Measurements from ENCODE around the gene NACC2. TPM values are rescaled to one million over a fixed set of nuclear protein-coding genes. Genes with fewer than 3 reads are reported as not detected.
"Not testable (repeated sequence)": the region's sequence is repeated elsewhere in the genome, so short reads cannot be mapped to it uniquely, and the experiment has no call there.

Gene NACC2
- total and polyA plus RNA-seq, 9 of the 15 experiments (the other 6 are each of a cell fraction or from before 2014, with no cell fraction given), result 0.70 to 25.1 (median 5.6) TPM

DNA sequence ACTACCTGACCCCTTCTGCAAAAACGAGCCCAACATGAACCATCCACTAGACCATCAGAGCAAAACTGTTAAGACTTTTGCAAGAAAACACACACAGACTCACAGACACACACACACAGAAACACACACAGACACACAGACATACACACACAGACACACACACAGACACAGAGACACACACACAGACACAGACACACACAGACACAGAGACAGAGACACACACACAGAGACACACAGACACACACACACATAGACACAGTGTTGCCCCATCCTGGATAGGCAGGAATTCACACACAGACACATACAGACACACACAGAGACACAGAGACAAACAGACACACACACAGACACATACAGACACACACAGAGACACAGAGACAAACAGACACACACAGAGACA lies 52.5 kb downstream of the NACC2 start (continued):
- TF ChIP-seq SUPT5H (IDR thresholded peaks at IDR 0.05) (peak; percentile 49), HDGF (IDR thresholded peaks at IDR 0.05) (0 out of 2 replicates have a peak, but pooled peaks have one; percentile 42), RBM22 (IDR thresholded peaks at IDR 0.05; ENCODE audit: low read depth, low read length, poor library complexity, severe bottlenecking) (no peak), TAL1 (IDR thresholded peaks at IDR 0.05) (no peak), HDAC1 (IDR thresholded peaks at IDR 0.05) (0 out of 4 replicates have a peak, but pooled peaks of 1 of the 2 experiments have one; percentile 33), SETDB1 (IDR thresholded peaks at IDR 0.05; ENCODE audit: low read length) (no peak), ILF3 (IDR thresholded peaks at IDR 0.05; ENCODE audit: borderline replicate concordance) (no peak), TEAD1 (CRISPR knock-in tag; IDR thresholded peaks at IDR 0.05) (no peak), GTF2F1 (IDR thresholded peaks at IDR 0.05; ENCODE audit: low read depth, low read length) (no peak)
- TF ChIP-seq, protein P1, sequence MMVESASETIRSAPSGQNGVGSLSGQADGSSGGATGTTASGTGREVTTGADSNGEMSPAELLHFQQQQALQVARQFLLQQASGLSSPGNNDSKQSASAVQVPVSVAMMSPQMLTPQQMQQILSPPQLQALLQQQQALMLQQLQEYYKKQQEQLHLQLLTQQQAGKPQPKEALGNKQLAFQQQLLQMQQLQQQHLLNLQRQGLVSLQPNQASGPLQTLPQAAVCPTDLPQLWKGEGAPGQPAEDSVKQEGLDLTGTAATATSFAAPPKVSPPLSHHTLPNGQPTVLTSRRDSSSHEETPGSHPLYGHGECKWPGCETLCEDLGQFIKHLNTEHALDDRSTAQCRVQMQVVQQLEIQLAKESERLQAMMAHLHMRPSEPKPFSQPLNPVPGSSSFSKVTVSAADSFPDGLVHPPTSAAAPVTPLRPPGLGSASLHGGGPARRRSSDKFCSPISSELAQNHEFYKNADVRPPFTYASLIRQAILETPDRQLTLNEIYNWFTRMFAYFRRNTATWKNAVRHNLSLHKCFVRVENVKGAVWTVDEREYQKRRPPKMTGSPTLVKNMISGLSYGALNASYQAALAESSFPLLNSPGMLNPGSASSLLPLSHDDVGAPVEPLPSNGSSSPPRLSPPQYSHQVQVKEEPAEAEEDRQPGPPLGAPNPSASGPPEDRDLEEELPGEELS (CRISPR knock-in tag; IDR thresholded peaks at IDR 0.05; ENCODE audit: borderline replicate concordance), result no peak
- TF ChIP-seq, protein P2, sequence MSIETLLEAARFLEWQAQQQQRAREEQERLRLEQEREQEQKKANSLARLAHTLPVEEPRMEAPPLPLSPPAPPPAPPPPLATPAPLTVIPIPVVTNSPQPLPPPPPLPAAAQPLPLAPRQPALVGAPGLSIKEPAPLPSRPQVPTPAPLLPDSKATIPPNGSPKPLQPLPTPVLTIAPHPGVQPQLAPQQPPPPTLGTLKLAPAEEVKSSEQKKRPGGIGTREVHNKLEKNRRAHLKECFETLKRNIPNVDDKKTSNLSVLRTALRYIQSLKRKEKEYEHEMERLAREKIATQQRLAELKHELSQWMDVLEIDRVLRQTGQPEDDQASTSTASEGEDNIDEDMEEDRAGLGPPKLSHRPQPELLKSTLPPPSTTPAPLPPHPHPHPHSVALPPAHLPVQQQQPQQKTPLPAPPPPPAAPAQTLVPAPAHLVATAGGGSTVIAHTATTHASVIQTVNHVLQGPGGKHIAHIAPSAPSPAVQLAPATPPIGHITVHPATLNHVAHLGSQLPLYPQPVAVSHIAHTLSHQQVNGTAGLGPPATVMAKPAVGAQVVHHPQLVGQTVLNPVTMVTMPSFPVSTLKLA (conservative IDR thresholded peaks at IDR 0.05), result no peak

DNA sequence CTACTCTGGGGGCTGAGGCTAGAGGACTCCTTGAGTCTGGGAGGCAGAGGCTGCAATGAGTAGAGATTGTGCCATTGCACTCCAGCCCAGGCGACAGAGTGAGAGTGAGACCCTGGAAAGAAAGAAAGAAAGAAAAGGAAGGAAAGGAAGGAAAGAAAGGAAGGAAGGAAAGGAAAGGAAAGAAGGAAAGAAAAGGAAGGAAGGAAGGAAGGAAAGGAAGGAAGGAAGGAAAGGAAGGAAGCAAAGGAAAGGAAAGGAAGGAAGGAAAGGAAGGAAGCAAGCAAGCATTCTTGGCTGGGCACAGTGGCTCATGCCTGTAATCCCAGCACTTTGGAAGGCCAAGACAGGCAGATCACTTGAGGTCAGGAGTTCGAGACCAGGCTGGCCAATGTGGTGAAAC lies 54.2 kb downstream of the NACC2 start:
- CTCF ChIA-PET (ENCODE audit: low intra/inter-chr PET ratio); BruUV-seq (replicated peaks); H3K27me3 ChIP-seq (ENCODE audit: control insufficient read depth in 2 of 2, insufficient read depth in 2 of 2, low read length in 2 of 2); ATAC-seq; H4K20me1 ChIP-seq (replicated peaks; ENCODE audit: control insufficient read depth, insufficient read depth, low read length); H3K9me1 ChIP-seq (ENCODE audit: control insufficient read depth, insufficient read depth, low read length); H3K4me2 ChIP-seq (ENCODE audit: insufficient read depth, low read length); H3K27ac ChIP-seq (ENCODE audit: extremely low read depth, low read depth, low read length); in situ Hi-C loops (cut with MboI); H2AFZ ChIP-seq (ENCODE audit: low read depth, low read length); FAIRE-seq; H3K4me3 ChIP-seq; POLR2A ChIA-PET; H3K9ac ChIP-seq (ENCODE audit: insufficient read depth in 1 of 2, low read depth in 2 of 2, low read length in 2 of 2); intact Hi-C loops (cut with micrococcal nuclease); H3K9me3 ChIP-seq (replicated peaks; ENCODE audit: control insufficient read depth, insufficient read depth, low read depth, low read length); DNase-seq (ENCODE audit: extremely low read depth in 1 of 4, low spot score in 3 of 4): not testable (repeated sequence)
- WGBS (ENCODE audit: insufficient coverage, low coverage, missing lambda C conversion rate), result 96% methylated on average over 2 of the region's 2 CpGs
- Histone ChIP-seq H3K36me3 (ENCODE audit: control insufficient read depth, insufficient read depth, low read length) (peaks cover 59% of the 10 kb centered on the region), H3K79me2 (ENCODE audit: control insufficient read depth, insufficient read depth, low read length) (peaks cover 48% of the 10 kb centered on the region), H3K4me1 (replicated peaks in 1 of 2; ENCODE audit: control insufficient read depth in 2 of 2, insufficient read depth in 2 of 2, low read length in 2 of 2) (peaks cover 0 to 13% of the 10 kb centered on the region in 2 experiments; a peak in 2 of 5 replicates)

Data from K562 (cell line).